ENCODE results near the gene NFE2L3. TPM values are rescaled to one million over a fixed set of nuclear protein-coding genes. Genes with fewer than 3 reads are reported as not detected.

The NFE2L3 gene
- total RNA-seq, 1 experiment from 2014 or later = 108 TPM

DNA sequence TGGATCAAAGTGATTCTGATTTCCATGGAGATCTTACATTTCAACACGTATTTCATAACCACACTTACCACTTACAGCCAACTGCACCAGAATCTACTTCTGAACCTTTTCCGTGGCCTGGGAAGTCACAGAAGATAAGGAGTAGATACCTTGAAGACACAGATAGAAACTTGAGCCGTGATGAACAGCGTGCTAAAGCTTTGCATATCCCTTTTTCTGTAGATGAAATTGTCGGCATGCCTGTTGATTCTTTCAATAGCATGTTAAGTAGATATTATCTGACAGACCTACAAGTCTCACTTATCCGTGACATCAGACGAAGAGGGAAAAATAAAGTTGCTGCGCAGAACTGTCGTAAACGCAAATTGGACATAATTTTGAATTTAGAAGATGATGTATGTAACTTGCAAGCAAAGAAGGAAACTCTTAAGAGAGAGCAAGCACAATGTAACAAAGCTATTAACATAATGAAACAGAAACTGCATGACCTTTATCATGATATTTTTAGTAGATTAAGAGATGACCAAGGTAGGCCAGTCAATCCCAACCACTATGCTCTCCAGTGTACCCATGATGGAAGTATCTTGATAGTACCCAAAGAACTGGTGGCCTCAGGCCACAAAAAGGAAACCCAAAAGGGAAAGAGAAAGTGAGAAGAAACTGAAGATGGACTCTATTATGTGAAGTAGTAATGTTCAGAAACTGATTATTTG lies 33.3 kb downstream of the NFE2L3 start:
- Mint-ChIP-seq H3K27me3 (ENCODE audit: unreplicated experiment) (no peaks in the 10 kb centered on the region), H3K27ac (ENCODE audit: unreplicated experiment) (peak overlapping the region; percentile 41), H3K9me3 (ENCODE audit: low read depth, unreplicated experiment) (no peaks in the 10 kb centered on the region), H3K36me3 (ENCODE audit: insufficient read depth, unreplicated experiment) (peaks cover 100% of the 10 kb centered on the region), H3K4me3 (ENCODE audit: low read depth, unreplicated experiment) (no peak overlapping the region), H3K4me1 (ENCODE audit: low read depth, unreplicated experiment) (peaks cover 69% of the 10 kb centered on the region)
- DNase-seq = no peak
- BruUV-seq (replicated peaks) = TSS peak; percentile 40
- TF ChIP-seq CTCF (IDR thresholded peaks at IDR 0.05; ENCODE audit: unreplicated experiment) = no peak
- CTCF ChIA-PET = no interaction called here
- intact Hi-C loops (cut with micrococcal nuclease; ENCODE audit: unreplicated experiment) = loop anchor here (5.0 kb wide), 1 partner anchor 357 kb away; no protein-coding TSS in a partner anchor

- Mint-ChIP-seq H3K27ac (ENCODE audit: unreplicated experiment) (peak overlapping the region; percentile 41), H3K9me3 (ENCODE audit: low read depth, unreplicated experiment) (no peaks in the 10 kb centered on the region), H3K4me3 (ENCODE audit: low read depth, unreplicated experiment) (no peak overlapping the region), H3K27me3 (ENCODE audit: unreplicated experiment) (no peaks in the 10 kb centered on the region), H3K36me3 (ENCODE audit: insufficient read depth, unreplicated experiment) (peaks cover 100% of the 10 kb centered on the region), H3K4me1 (ENCODE audit: low read depth, unreplicated experiment) (peaks cover 69% of the 10 kb centered on the region)
- CTCF ChIA-PET = interaction anchor here (1.7 kb wide), 1 partner anchor 11 kb away, joined by 3 read pairs; no protein-coding TSS in a partner anchor
- intact Hi-C loops (cut with micrococcal nuclease; ENCODE audit: unreplicated experiment) = loop anchor here (5.0 kb wide), 1 partner anchor 356 kb away; no protein-coding TSS in a partner anchor
- no TSS peak for BruUV-seq (replicated peaks)
- no peak for DNase-seq
- TF ChIP-seq CTCF (IDR thresholded peaks at IDR 0.05; ENCODE audit: unreplicated experiment) = no peak
These were observed 33.8 kb downstream of the NFE2L3 start for GRCh38 chr7:26185844-26186180.

DNA sequence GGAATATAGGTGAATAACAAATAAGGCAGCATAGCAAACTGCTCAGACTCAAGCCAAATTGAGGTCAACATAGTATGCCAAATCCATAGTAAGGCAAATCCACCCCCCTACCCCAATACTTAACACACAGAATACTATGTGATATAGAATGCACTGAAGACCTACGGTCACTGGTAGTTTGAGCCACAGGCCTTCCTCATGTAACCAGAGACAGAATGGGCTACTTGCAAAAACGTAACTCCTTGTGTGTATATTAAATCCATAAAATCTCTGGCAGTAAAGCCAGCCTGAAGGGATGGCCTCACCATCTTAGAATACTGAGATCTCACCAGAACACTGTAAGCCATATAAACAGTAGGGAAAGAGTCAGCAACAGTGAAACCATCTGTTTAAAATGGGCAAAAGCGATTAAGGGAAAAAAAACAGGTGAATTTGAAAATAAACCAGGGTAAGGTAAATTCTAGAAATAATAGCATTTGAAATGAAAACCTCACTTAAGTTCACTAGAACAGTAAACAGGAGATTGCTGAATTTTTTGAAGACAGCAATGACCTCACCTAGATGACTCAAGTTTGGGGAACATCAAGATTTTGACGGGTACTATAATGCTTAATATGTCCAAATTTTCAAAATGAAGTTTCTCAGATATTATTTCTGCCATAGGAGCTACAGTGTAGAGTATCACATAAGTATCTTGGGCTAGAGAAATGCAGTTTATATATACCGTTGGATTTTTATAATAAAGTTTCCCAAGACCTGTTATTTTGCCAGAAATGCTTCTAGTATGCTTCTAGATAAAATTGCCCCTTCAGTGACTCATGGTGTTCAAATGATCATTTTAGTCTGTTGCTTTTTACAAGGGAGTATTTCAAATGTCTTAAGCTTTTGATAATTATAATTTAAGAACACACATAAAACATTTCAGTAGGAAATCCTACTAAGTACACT lies 34.6 kb downstream of the NFE2L3 start:
- Mint-ChIP-seq H3K4me1 (ENCODE audit: low read depth, unreplicated experiment) (peaks cover 71% of the 10 kb centered on the region), H3K36me3 (ENCODE audit: insufficient read depth, unreplicated experiment) (peaks cover 100% of the 10 kb centered on the region), H3K27me3 (ENCODE audit: unreplicated experiment) (no peaks in the 10 kb centered on the region), H3K27ac (ENCODE audit: unreplicated experiment) (peak overlapping the region; percentile 41), H3K4me3 (ENCODE audit: low read depth, unreplicated experiment) (no peak overlapping the region), H3K9me3 (ENCODE audit: low read depth, unreplicated experiment) (no peaks in the 10 kb centered on the region)
- no TSS peak for BruUV-seq (replicated peaks)
- no peak for TF ChIP-seq CTCF (IDR thresholded peaks at IDR 0.05; ENCODE audit: unreplicated experiment)
- CTCF ChIA-PET = interaction anchor here (0.8 to 1.7 kb wide), 3 partner anchors 10 to 294 kb away, joined by 3 read pairs; no protein-coding TSS in a partner anchor
- intact Hi-C loops (cut with micrococcal nuclease; ENCODE audit: unreplicated experiment) = loop anchor here (5.0 kb wide), 1 partner anchor 356 kb away; no protein-coding TSS in a partner anchor
- no peak for DNase-seq

GRCh38 chr7:26187380-26188205 lies 35.6 kb downstream of the NFE2L3 start:
- no peak overlapping the region for H3K4me3 Mint-ChIP-seq (ENCODE audit: low read depth, unreplicated experiment)
- intact Hi-C loops (cut with micrococcal nuclease; ENCODE audit: unreplicated experiment) = loop anchor here (5.0 kb wide), 1 partner anchor 355 kb away; no protein-coding TSS in a partner anchor
- no peaks in the 10 kb centered on the region for H3K27me3 Mint-ChIP-seq (ENCODE audit: unreplicated experiment)
- BruUV-seq (replicated peaks) = no TSS peak
- H3K36me3 Mint-ChIP-seq (ENCODE audit: insufficient read depth, unreplicated experiment) = peaks cover 100% of the 10 kb centered on the region
- DNase-seq = no peak
- no peak for TF ChIP-seq CTCF (IDR thresholded peaks at IDR 0.05; ENCODE audit: unreplicated experiment)
- H3K27ac Mint-ChIP-seq (ENCODE audit: unreplicated experiment) = peak overlapping the region; percentile 41
- CTCF ChIA-PET = interaction anchor here (0.8 to 1.7 kb wide), 4 partner anchors 9 to 295 kb away, joined by 3 read pairs; no protein-coding TSS in a partner anchor
- peaks cover 76% of the 10 kb centered on the region for H3K4me1 Mint-ChIP-seq (ENCODE audit: low read depth, unreplicated experiment)
- H3K9me3 Mint-ChIP-seq (ENCODE audit: low read depth, unreplicated experiment) = no peaks in the 10 kb centered on the region

Data from Calu3 (cell line).